GM12878 (cell line): ENCODE data around the gene DLG2. TPM values are rescaled to one million over a fixed set of nuclear protein-coding genes. Genes with fewer than 3 reads are reported as not detected.

ENCODE experiments used
- ATAC-seq: fragments of 200-7000 bp; cut with Tn5 transposase; 3 replicates; pipeline ENCODE4 v1.9.1; 2020; ENCODE audit warnings: mild to moderate bottlenecking, moderate library complexity
- BruUV-seq: library from RNA; stranded (reverse); fragments of 400-500 nt; replicated peaks from 2 replicates; lab custom pipeline; 2021; lab: Mats Ljungman, UMichigan
- CTCF ChIA-PET: fragments of 300-600 bp; sonication (Branson Sonifier 250); formaldehyde crosslinking; extraction: SDS; loops from one replicate; lab custom pipeline; 2021; ENCODE audit warnings: inconsistent platforms; lab: Yijun Ruan, JAX
- POLR2A ChIA-PET: fragments of 350-600 bp; formaldehyde crosslinking; extraction: SDS; loops from one replicate; lab custom pipeline; 2021; ENCODE audit warnings: inconsistent platforms; lab: Charles Lee
- RAD21 ChIA-PET: fragments of 300-600 bp; sonication (Branson Sonifier 250); formaldehyde crosslinking; loops from one replicate; lab custom pipeline; 2023; ENCODE audit warnings: antibody characterized with exemption; ENCODE audit not compliant: unreplicated experiment; lab: Charles Lee
- SMC1A ChIA-PET: fragments of 300-600 bp; sonication (Branson Sonifier 250); formaldehyde crosslinking; loops from one replicate; lab custom pipeline; 2023; ENCODE audit not compliant: unreplicated experiment, uncharacterized antibody; lab: Charles Lee
- DNase-seq: peaks from one replicate; pipeline ENCODE4 v3.0.0-alpha.2; 2011; ENCODE audit warnings: low read depth, low spot score
- FAIRE-seq: peaks from 3 replicates; lab custom pipeline; 2011; peaks lifted over from hg19 to GRCh38; lab: Jason Lieb, UNC
- H2AFZ ChIP-seq: 2 replicates; pipeline ENCODE4 v1.6.0; 2011; ENCODE audit warnings: low read depth, low read length, control low read depth; ENCODE audit not compliant: control insufficient read depth
- H3K27ac ChIP-seq: 2 replicates; pipeline ENCODE4 v1.5.1; 2011; ENCODE audit warnings: control low read depth; ENCODE audit not compliant: control insufficient read depth, insufficient read depth
- H3K27me3 ChIP-seq, 2 experiments: replicated peaks in 1 of 2; 2 replicates each; pipeline versions ENCODE4 v1.6.0 to v1.6.1; 2011; ENCODE audit warnings: low read length in 1 of 2; ENCODE audit not compliant: control insufficient read depth in 2 of 2, insufficient read depth in 2 of 2
- H3K36me3 ChIP-seq, 2 experiments: 2 replicates each; pipeline ENCODE4 v1.5.1; 2011; ENCODE audit warnings: low read length in 1 of 2; ENCODE audit not compliant: control insufficient read depth in 2 of 2, insufficient read depth in 2 of 2
- H3K4me1 ChIP-seq: 2 replicates; pipeline ENCODE4 v1.6.1; 2011; ENCODE audit warnings: mild to moderate bottlenecking, low read length, moderate library complexity, mixed read lengths; ENCODE audit not compliant: control insufficient read depth, insufficient read depth
- H3K4me2 ChIP-seq: 2 replicates; pipeline ENCODE4 v1.6.0; 2011; ENCODE audit warnings: control low read depth; ENCODE audit not compliant: control insufficient read depth, insufficient read depth
- H3K4me3 ChIP-seq: fragments of 200-600 bp; sonication (generic); 2 replicates; pipeline ENCODE4 v1.5.1; 2016
- H3K79me2 ChIP-seq: 2 replicates; pipeline ENCODE4 v1.6.0; 2011; ENCODE audit warnings: low read length; ENCODE audit not compliant: control insufficient read depth, insufficient read depth
- H3K9ac ChIP-seq: 2 replicates; pipeline ENCODE4 v1.8.0; 2011; ENCODE audit warnings: low read length, control low read depth, mixed read lengths; ENCODE audit not compliant: control insufficient read depth, insufficient read depth
- H3K9me3 ChIP-seq: replicated peaks from 3 replicates; pipeline ENCODE4 v1.5.1; 2011; ENCODE audit warnings: mild to moderate bottlenecking, low read length; ENCODE audit not compliant: control insufficient read depth, insufficient read depth
- H4K20me1 ChIP-seq: 2 replicates; pipeline ENCODE4 v1.6.0; 2011; ENCODE audit not compliant: control insufficient read depth, insufficient read depth
- BMI1 ChIP-seq: fragments of 450-650 bp; IDR thresholded peaks from 2 replicates; pipeline ENCODE4 v1.6.1; 2016; ENCODE audit warnings: mild to moderate bottlenecking, moderate library complexity, borderline replicate concordance
- FOS ChIP-seq: IDR thresholded peaks from 3 replicates; pipeline ENCODE4 v1.6.1; 2011; ENCODE audit warnings: borderline replicate concordance; ENCODE audit not compliant: insufficient read length; ENCODE audit errors: extremely low read depth
- HDAC2 ChIP-seq: fragments of 200-600 bp; sonication (generic); IDR thresholded peaks from 2 replicates; pipeline ENCODE4 v1.6.1; 2017
- IRF4 ChIP-seq: IDR thresholded peaks from 2 replicates; pipeline ENCODE4 v1.6.1; 2011; ENCODE audit warnings: low read depth, low read length
- MEF2B ChIP-seq: fragments of 450-650 bp; IDR thresholded peaks from 2 replicates; pipeline ENCODE4 v1.6.1; 2018; ENCODE audit warnings: mild to moderate bottlenecking, moderate library complexity; ENCODE audit not compliant: partially characterized antibody, poor library complexity, severe bottlenecking
- MTA3 ChIP-seq: IDR thresholded peaks from 2 replicates; pipeline ENCODE4 v1.6.1; 2012; ENCODE audit warnings: low read length, inconsistent platforms, borderline replicate concordance
- NKRF ChIP-seq: fragments of 450-650 bp; conservative IDR thresholded peaks from 2 replicates; pipeline ENCODE4 v1.6.1; 2017; ENCODE audit warnings: mild to moderate bottlenecking, moderate library complexity
- PML ChIP-seq: IDR thresholded peaks from 2 replicates; pipeline ENCODE4 v1.6.1; 2012; ENCODE audit warnings: low read length, inconsistent platforms
- POLR2AphosphoS5 ChIP-seq: IDR thresholded peaks from 2 replicates; pipeline ENCODE4 v1.6.1; 2011; ENCODE audit warnings: mild to moderate bottlenecking, low read length, inconsistent platforms
- SMAD5 ChIP-seq: IDR thresholded peaks from 2 replicates; pipeline ENCODE4 v1.6.1; 2016; ENCODE audit warnings: antibody characterized with exemption, low read depth
- ZNF217 ChIP-seq: fragments of 450-650 bp; IDR thresholded peaks from 2 replicates; pipeline ENCODE4 v1.6.1; 2017; ENCODE audit warnings: antibody characterized with exemption, mild to moderate bottlenecking
- WGBS: methylation state at CpG from one replicate; pipeline ENCODE4 v1.1.6; 2016; ENCODE audit warnings: low lambda C conversion rate; ENCODE audit not compliant: insufficient replicate concordance, insufficient coverage; ENCODE audit errors: missing lambda C conversion rate; 5-methylcytosine and 5-hydroxymethylcytosine counted together
- in situ Hi-C: fragments of 300-500 bp; cut with MboI; formaldehyde crosslinking; loops from 9 replicates; pipeline ENCODE4 v1.14.3; 2018; ENCODE audit warnings: mixed read lengths
- intact Hi-C: fragments of 100-400 bp; cut with micrococcal nuclease; formaldehyde crosslinking; loops from one replicate; pipeline ENCODE4 v1.14.2; 2022; ENCODE audit not compliant: unreplicated experiment
- polyA plus RNA-seq, 11 experiments: library from polyadenylated mRNA; depleted of rRNA in 4 of 11; unstranded in 6 of 11; stranded (reverse) in 5 of 11; fragments of >200 nt; fragmentation: Nextera tagmentation in 4 of 11; fragmentation: Illumina TruSeq in 1 of 11; extraction: Ambion mirVana in 4 of 11; extraction: Trizol in 1 of 11; gene quantifications; 1 replicate in 1 of 11; 2 replicates in 10 of 11; pipeline versions ENCODE4 v1.2.1 to v1.2.3, GENCODE V29; 2011 to 2016; ENCODE audit warnings: inconsistent platforms in 2 of 11, missing spikeins in 2 of 11, low read depth in 1 of 11
- total RNA-seq, 4 experiments: library from RNA; depleted of rRNA in 3 of 4; stranded (reverse); fragments of >200 nt in 3 of 4; fragmentation: Illumina TruSeq in 1 of 4; extraction: Trizol in 1 of 4; gene quantifications; 2 replicates each; pipeline versions ENCODE4 v1.2.1 to v1.2.3, GENCODE V29; 2013 to 2021
- TF ChIP-seq, protein P1 (sequence below): fragments of 450-650 bp; formaldehyde crosslinking; IDR thresholded peaks from 2 replicates; pipeline ENCODE4 v1.5.0; 2022; ENCODE audit warnings: mild to moderate bottlenecking, missing genetic modification characterization

The DLG2 gene
- total and polyA plus RNA-seq, 10 of the 15 experiments (the other 5 are each of a cell fraction or from before 2014, with no cell fraction given): 0.09 to 0.98 (median 0.35) TPM

DNA sequence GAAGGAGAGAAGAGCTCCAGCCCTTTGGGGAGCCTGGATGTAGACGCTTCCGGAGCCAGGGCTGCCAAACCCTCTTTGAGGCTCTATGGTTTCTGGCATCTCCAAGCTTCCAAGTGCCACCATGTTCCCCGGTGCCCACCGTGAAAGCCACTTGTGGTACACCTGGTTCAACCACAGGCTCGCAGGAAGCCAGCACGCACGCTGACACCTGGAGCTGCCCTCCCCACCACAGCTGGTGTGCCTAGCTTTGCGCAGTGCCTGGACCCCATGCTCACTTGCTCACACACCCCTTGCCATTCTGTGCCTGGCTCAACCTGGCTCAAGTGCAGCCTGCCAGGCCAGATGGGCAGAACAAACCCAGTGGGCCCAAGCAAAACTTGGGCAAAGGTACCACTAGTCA is 831.4 kb downstream of the DLG2 start:
- ChIA-PET CTCF (no interaction called here), POLR2A (no interaction called here), SMC1A (interaction anchor here (1.0 kb wide), 1 partner anchor 15 kb away, joined by 3 read pairs; no protein-coding TSS in a partner anchor), RAD21 (no interaction called here)
- H3K4me3 ChIP-seq: no peak overlapping the region
- DNase-seq (no peak), ATAC-seq (no peak), FAIRE-seq (no peak)
- H3K79me2 ChIP-seq: no peaks in the 10 kb centered on the region
- H3K9ac ChIP-seq: no peak overlapping the region
- no peak overlapping the region for H3K27ac ChIP-seq
- no peaks in the 10 kb centered on the region for H3K27me3 ChIP-seq
- no peak overlapping the region for H2AFZ ChIP-seq
- intact Hi-C loops: no loop called here
- 51% methylated on average over 8 of the region's 8 CpGs for WGBS
- H4K20me1 ChIP-seq: no peaks in the 10 kb centered on the region
- BruUV-seq: no TSS peak
- in situ Hi-C loops: no loop called here
- H3K4me2 ChIP-seq: no peak overlapping the region
- H3K36me3 ChIP-seq: no peaks in the 10 kb centered on the region
- no peaks in the 10 kb centered on the region for H3K9me3 ChIP-seq
- H3K4me1 ChIP-seq: no peaks in the 10 kb centered on the region
- TF ChIP-seq IRF4 (no peak), HDAC2 (no peak), MEF2B (no peak), POLR2AphosphoS5 (no peak)

DNA sequence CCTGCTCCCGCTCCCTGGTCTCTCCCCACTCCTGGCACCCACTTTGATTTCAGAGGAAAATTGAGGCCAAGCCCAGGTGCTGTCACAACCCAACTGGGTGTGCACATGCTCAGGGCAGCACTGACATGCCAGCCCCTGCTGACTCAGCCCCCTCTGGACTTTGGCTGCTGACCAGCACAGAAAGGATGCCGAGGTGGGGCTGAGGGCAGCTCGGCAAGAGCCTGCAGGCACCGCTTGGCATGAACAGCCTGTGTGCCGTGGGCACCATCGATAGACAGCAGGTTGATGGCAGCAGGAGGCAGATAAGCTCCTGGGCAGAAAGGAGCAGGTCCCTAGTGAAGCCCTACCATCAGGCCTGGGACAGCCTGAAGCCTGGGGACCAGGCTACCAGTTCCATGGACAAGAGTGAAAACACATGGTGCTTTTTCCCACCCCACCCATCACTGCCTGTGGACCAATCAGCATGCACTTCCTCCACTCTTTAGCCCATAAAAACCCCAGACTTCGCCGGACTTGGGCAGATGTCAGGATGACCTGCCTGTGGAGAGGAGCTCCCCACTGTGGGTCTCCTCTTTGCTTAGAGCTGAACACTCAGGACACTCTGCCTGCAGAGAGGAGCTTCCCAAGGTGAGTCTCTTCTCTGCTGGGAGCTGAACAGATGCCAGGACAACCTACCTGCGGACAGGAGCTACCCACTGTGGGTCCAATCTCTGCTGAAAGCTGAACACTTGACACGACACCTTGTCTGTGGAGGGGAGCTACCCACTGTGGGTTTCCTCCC is 832.3 kb downstream of the DLG2 start:
- Histone ChIP-seq H3K27ac (no peak overlapping the region), H3K27me3 (no peaks in the 10 kb centered on the region), H3K9me3 (no peaks in the 10 kb centered on the region), H3K4me2 (no peak overlapping the region), H2AFZ (no peak overlapping the region), H3K9ac (no peak overlapping the region), H3K36me3 (no peaks in the 10 kb centered on the region), H3K4me1 (no peaks in the 10 kb centered on the region), H4K20me1 (no peaks in the 10 kb centered on the region), H3K4me3 (no peak overlapping the region), H3K79me2 (no peaks in the 10 kb centered on the region)
- BruUV-seq: no TSS peak
- ATAC-seq (no peak), DNase-seq (no peak), FAIRE-seq (no peak)
- ChIA-PET POLR2A (no interaction called here), SMC1A (interaction anchor here (1.0 kb wide), 1 partner anchor 14 kb away, joined by 3 read pairs; no protein-coding TSS in a partner anchor), RAD21 (no interaction called here), CTCF (no interaction called here)
- 32% methylated on average over 10 of the region's 10 CpGs for WGBS
- in situ Hi-C loops: no loop called here
- intact Hi-C loops: no loop called here
- TF ChIP-seq ZNF217: no peak
- no peak for TF ChIP-seq PML
- TF ChIP-seq MTA3: no peak
- TF ChIP-seq BMI1: no peak
- TF ChIP-seq FOS: no peak
- TF ChIP-seq NKRF: no peak
- TF ChIP-seq, protein P1, sequence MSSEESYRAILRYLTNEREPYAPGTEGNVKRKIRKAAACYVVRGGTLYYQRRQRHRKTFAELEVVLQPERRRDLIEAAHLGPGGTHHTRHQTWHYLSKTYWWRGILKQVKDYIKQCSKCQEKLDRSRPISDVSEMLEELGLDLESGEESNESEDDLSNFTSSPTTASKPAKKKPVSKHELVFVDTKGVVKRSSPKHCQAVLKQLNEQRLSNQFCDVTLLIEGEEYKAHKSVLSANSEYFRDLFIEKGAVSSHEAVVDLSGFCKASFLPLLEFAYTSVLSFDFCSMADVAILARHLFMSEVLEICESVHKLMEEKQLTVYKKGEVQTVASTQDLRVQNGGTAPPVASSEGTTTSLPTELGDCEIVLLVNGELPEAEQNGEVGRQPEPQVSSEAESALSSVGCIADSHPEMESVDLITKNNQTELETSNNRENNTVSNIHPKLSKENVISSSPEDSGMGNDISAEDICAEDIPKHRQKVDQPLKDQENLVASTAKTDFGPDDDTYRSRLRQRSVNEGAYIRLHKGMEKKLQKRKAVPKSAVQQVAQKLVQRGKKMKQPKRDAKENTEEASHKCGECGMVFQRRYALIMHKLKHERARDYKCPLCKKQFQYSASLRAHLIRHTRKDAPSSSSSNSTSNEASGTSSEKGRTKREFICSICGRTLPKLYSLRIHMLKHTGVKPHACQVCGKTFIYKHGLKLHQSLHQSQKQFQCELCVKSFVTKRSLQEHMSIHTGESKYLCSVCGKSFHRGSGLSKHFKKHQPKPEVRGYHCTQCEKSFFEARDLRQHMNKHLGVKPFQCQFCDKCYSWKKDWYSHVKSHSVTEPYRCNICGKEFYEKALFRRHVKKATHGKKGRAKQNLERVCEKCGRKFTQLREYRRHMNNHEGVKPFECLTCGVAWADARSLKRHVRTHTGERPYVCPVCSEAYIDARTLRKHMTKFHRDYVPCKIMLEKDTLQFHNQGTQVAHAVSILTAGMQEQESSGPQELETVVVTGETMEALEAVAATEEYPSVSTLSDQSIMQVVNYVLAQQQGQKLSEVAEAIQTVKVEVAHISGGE: no peak
- TF ChIP-seq SMAD5: no peak
